GM12875 (cell line): ENCODE results near the gene IQCM.
A peak's percentile ranks its signal among the peaks of the same experiment; 100 is the strongest.

Source experiments
- H3K4me3 ChIP-seq: one replicate; pipeline ENCODE4 v1.5.1; 2011; ENCODE audit warnings: low read depth, low read length, control low read depth
- TF ChIP-seq, protein P1 (sequence below): IDR thresholded peaks from 2 replicates; pipeline ENCODE4 v1.5.1; 2011; ENCODE audit warnings: low read depth, mild to moderate bottlenecking, control low read depth, inconsistent platforms, low read length, moderate library complexity, borderline replicate concordance; ENCODE audit not compliant: insufficient read depth

The IQCM gene

GRCh38 chr4:149690726-149691125 is 124.9 kb downstream of the IQCM start:
- H3K4me3 ChIP-seq = no peak overlapping the region
- TF ChIP-seq, protein P1, sequence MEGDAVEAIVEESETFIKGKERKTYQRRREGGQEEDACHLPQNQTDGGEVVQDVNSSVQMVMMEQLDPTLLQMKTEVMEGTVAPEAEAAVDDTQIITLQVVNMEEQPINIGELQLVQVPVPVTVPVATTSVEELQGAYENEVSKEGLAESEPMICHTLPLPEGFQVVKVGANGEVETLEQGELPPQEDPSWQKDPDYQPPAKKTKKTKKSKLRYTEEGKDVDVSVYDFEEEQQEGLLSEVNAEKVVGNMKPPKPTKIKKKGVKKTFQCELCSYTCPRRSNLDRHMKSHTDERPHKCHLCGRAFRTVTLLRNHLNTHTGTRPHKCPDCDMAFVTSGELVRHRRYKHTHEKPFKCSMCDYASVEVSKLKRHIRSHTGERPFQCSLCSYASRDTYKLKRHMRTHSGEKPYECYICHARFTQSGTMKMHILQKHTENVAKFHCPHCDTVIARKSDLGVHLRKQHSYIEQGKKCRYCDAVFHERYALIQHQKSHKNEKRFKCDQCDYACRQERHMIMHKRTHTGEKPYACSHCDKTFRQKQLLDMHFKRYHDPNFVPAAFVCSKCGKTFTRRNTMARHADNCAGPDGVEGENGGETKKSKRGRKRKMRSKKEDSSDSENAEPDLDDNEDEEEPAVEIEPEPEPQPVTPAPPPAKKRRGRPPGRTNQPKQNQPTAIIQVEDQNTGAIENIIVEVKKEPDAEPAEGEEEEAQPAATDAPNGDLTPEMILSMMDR = peak; percentile 13; the same call in 1 of the 2 replicates

DNA sequence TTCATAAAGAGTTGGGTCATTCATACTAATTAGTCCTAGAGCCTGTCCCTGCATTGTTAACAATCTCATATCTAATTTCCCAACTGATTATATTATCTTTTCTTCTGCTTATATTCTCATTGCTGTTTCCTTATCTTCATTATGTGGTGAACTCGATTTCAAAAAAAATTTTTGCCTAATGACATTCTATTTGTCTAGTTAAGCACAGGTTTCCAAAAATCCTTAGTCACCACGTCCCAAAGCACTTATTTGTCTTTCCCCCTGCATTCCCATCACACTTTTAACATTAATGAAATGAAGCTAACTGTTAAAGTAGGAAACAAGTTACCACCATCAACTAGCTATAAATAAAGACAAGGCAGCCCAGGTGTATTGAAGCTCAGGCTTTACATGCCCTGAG is 131.1 kb downstream of the IQCM start:
- TF ChIP-seq, protein P1 = no peak
- H3K4me3 ChIP-seq = no peak overlapping the region

DNA sequence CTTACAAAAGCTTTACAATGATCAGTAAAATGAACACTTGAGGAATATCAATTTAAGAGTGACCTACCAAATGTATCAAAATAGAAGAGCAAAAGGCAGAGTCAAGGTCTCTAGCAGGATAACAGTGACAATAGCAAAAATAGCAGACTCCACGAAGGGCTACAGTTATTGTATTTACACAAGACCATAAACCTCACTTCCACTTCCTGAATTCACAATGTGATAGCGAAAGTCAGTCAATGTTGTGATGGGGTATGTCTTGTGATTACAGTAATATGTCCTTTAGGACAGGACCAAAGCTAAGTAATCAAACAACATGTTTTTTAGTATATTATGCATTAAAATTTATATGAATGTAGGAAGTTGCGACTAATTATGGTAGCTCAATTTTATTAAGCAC is 139.6 kb downstream of the IQCM start:
- TF ChIP-seq, protein P1 = no peak
- H3K4me3 ChIP-seq = no peak overlapping the region

GRCh38 chr4:149645790-149646189 is 169.9 kb downstream of the IQCM start:
- TF ChIP-seq, protein P1 = no peak
- H3K4me3 ChIP-seq = no peak overlapping the region

- H3K4me3 ChIP-seq = no peak overlapping the region
- TF ChIP-seq, protein P1 = no peak
Observed at GRCh38 chr4:149638073-149638472, 177.6 kb downstream of the IQCM start.

GRCh38 chr4:149634368-149634767 is 181.3 kb downstream of the IQCM start:
- TF ChIP-seq, protein P1 = no peak
- H3K4me3 ChIP-seq = no peak overlapping the region

DNA sequence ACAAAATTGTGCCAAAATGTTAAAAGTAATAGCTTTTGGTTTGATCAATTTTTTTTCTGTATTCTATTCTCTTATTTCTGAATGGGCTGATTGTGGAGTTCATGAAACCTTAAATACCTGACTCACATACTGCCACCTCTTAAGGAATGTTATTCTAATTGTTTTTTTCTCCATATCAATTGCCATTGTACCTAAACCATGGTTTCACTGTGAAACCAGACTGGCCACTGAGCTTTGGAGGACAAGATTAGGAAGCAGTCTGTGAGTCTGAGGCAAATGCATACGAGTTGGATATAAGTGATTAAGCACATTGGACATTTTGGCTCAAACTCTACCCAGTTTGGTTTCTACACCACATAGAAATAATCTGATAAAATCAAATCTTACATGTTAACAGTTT is 184.0 kb downstream of the IQCM start:
- TF ChIP-seq, protein P1 = no peak
- H3K4me3 ChIP-seq = no peak overlapping the region
